Uterus (tissue), 4 donors: ENCODE measurements around the gene ACACB. TPM values are rescaled to one million over a fixed set of nuclear protein-coding genes. Genes with fewer than 3 reads are reported as not detected.

Source experiments
- DNase-seq, 2 donors: peaks; one replicate each; pipeline ENCODE4 v3.0.0-alpha.2; 2019 to 2020
- H3K27ac ChIP-seq, 2 donors: fragments of 200-600 bp; sonication (generic); 1 replicate in 1 of 2; 2 replicates in 1 of 2; pipeline ENCODE4 v1.5.1; 2016 to 2018
- H3K27me3 ChIP-seq, 2 donors: fragments of 200-600 bp; sonication (generic); one replicate each; pipeline ENCODE4 v1.5.1; 2018 to 2019; ENCODE audit warnings: control low read depth in 1 of 2
- H3K36me3 ChIP-seq, 2 donors: fragments of 200-600 bp; sonication (generic); one replicate each; pipeline ENCODE4 v1.5.1; 2019; ENCODE audit warnings: control low read depth in 1 of 2
- H3K4me1 ChIP-seq, 2 donors: fragments of 200-600 bp; sonication (generic); one replicate each; pipeline ENCODE4 v1.5.1; 2018 to 2019; ENCODE audit warnings: control low read depth in 1 of 2
- H3K4me3 ChIP-seq, 2 donors: fragments of 200-600 bp; sonication (generic); 1 replicate in 1 of 2; 2 replicates in 1 of 2; pipeline ENCODE4 v1.5.1; 2018 to 2019; ENCODE audit warnings: mild to moderate bottlenecking in 1 of 2
- H3K9me3 ChIP-seq, 2 donors: fragments of 200-600 bp; sonication (generic); one replicate each; pipeline ENCODE4 v1.5.1; 2019; ENCODE audit warnings: control low read depth in 1 of 2
- CTCF ChIP-seq, 4 experiments: fragments of 200-600 bp in 2 of 4; fragments of 450-650 bp in 2 of 4; sonication (generic) in 2 of 4; IDR thresholded peaks; one replicate each; pipeline ENCODE4 v1.5.1; 2016 to 2019; ENCODE audit warnings: antibody characterized with exemption in 4 of 4, mild to moderate bottlenecking in 2 of 4, moderate library complexity in 1 of 4
- POLR2A ChIP-seq, 2 donors: fragments of 450-650 bp; IDR thresholded peaks; one replicate each; pipeline ENCODE4 v1.6.1; 2016; ENCODE audit warnings: antibody characterized with exemption in 2 of 2, mild to moderate bottlenecking in 1 of 2, moderate library complexity in 1 of 2
- intact Hi-C: fragments of 100-400 bp; cut with DNase I; formaldehyde crosslinking; loops from one replicate; pipeline ENCODE4 v1.15.1; 2023; ENCODE audit warnings: low total_unique reads
- total RNA-seq, 4 donors: library from RNA; depleted of rRNA in 3 of 4; stranded (reverse); fragments of >200 nt in 3 of 4; gene quantifications; one replicate each; pipeline versions ENCODE4 v1.1.0 to v1.2.4, GENCODE V29; 2014 to 2023
- donor health status: DM: yes; HTN: yes; CAD: no.

ACACB gene
- total RNA-seq, 4 donors from 2014 or later: 22.0 to 137 (median 97.2) TPM

- DNase-seq: no peak
- Histone ChIP-seq H3K27me3 (no peaks in the 10 kb centered on the region), H3K4me3 (no peak overlapping the region), H3K36me3 (no peaks in the 10 kb centered on the region), H3K27ac (no peak overlapping the region), H3K9me3 (no peaks in the 10 kb centered on the region), H3K4me1 (no peaks in the 10 kb centered on the region)
- TF ChIP-seq CTCF (IDR thresholded peaks at IDR 0.05) (no peak), POLR2A (IDR thresholded peaks at IDR 0.05) (no peak)
- intact Hi-C loops: no loop called here
These were observed 14.1 kb downstream of the ACACB start for GRCh38 chr12:109130297-109131153.

DNA sequence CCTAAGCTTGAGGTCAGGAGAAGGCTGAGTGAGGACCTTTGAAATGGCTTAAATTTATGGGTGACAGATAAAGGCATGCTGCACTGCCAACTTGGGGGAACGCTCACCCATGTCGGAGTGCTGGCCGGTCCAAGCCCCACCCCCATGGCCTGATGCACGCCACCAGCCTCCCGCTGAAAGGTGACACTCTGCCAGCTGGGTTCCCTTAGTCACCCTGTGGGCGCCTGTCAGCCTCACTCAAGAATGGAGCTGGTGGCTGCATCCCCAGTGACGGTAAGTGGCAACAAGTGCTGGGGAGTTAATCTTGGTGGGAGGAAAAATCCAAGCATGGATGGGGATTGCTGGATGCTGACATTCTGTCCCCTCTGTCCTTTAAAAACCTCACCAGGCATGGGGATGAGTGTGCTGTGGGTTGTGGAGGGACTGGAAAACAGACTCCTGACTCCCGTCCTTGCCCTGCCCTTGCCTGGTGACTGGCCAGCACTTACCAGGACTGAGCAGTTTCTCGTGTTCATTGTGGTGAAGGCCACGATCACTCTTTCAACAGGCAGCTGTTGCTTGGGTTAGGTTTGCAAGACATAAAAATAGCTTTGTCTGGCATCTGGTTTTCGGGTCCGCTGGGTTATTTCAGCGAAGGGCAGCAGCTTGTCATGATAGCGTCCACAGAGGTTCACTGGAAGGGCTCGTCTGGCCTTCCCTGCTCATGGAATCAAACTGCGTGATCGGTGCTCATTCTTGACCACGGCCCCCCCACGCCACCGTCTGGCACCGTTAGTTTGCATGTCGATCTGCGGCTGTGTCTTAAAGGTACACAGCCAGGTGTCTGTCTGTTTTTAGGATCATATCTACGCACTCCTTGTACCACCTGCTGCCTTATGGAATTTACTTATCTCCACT lies 15.0 kb downstream of the ACACB start:
- Histone ChIP-seq H3K9me3 (no peaks in the 10 kb centered on the region), H3K4me3 (no peak overlapping the region), H3K36me3 (no peaks in the 10 kb centered on the region), H3K4me1 (no peaks in the 10 kb centered on the region), H3K27me3 (no peaks in the 10 kb centered on the region), H3K27ac (no peak overlapping the region)
- TF ChIP-seq CTCF (IDR thresholded peaks at IDR 0.05): no peak
- no peak for TF ChIP-seq POLR2A (IDR thresholded peaks at IDR 0.05)
- intact Hi-C loops: no loop called here
- DNase-seq: no peak

DNA sequence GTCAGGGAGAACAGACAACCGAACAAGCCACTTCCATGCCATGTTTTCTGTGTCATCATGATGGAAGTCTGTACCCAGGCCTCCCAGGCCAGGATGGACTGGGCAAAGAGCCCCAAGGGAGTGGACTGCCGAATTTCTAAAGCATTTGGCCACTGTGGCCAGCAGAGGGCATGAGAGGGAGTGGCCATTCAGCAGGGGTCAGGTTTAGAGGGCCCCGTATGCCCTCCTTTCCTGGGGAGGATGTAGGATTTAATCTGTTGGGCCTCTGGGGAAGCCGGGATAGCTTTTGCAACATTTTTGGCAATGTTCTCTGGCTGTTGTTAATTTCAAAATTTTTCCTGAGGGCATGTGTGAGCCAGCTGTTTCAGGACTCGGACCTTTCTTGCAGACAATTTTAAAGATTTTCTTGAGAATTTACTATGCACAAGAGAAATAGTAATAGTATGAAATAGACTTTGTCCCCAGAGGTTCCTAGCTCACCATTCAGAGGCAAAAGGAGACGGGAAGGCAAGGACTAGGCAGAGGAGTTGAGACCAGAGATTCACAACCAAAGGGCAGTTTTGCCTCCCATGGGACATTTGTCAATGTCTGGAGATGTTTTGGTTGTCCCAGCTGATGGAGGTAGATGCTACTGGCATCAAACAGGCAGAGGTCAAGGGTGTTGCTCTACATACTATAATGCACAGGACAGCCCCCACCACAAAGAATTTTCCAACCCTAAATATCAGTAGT lies 18.0 kb downstream of the ACACB start:
- TF ChIP-seq CTCF (IDR thresholded peaks at IDR 0.05) (peak in 3 of 4 experiments; percentile 30 to 37 (median 32)), POLR2A (IDR thresholded peaks at IDR 0.05) (no peak)
- H3K27me3 ChIP-seq: no peaks in the 10 kb centered on the region
- H3K4me3 ChIP-seq: no peak overlapping the region
- H3K9me3 ChIP-seq: no peaks in the 10 kb centered on the region
- H3K36me3 ChIP-seq: no peaks in the 10 kb centered on the region
- DNase-seq: peak; percentile 36 to 56
- no peaks in the 10 kb centered on the region for H3K4me1 ChIP-seq
- intact Hi-C loops: no loop called here
- H3K27ac ChIP-seq: peak overlapping the region; percentile 27 to 34

DNA sequence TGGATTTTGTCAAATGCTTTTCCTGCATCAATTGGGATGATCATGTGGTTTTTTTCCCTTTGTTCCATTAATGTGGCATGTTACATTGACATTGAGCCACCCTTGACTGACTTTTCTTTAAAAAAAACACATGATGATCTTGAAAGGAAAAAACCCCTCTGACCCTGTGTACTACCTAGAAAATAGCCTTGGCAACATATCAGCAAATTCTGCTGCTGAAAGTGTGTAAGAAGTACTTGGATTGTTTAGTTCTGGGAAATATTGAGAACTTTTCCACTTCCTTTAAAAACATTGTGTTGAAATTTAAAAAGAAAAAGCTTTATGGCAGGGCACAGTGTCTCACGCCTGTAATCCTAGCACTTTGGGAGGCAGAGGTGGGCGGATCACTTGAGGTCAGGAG lies 20.7 kb downstream of the ACACB start:
- intact Hi-C loops: no loop called here
- Histone ChIP-seq H3K4me3 (no peak overlapping the region), H3K27me3 (no peaks in the 10 kb centered on the region), H3K36me3 (no peaks in the 10 kb centered on the region), H3K27ac (peak overlapping the region; percentile 44 to 66), H3K9me3 (no peaks in the 10 kb centered on the region), H3K4me1 (no peaks in the 10 kb centered on the region)
- no peak for DNase-seq
- TF ChIP-seq POLR2A (IDR thresholded peaks at IDR 0.05) (no peak), CTCF (IDR thresholded peaks at IDR 0.05) (no peak)
